IMR-90 (cell line): ENCODE data around the gene TENM4. TPM values are rescaled to one million over a fixed set of nuclear protein-coding genes. Genes with fewer than 3 reads are reported as not detected.

ENCODE experiments used
- ATAC-seq: fragments of 200-7000 bp; cut with Tn5 transposase; 2 replicates; pipeline ENCODE4 v1.9.1; 2020; ENCODE audit warnings: low read depth, mild to moderate bottlenecking, moderate library complexity
- BruUV-seq: library from RNA; stranded (reverse); fragments of 400-500 nt; replicated peaks from 2 replicates; lab custom pipeline; 2021; lab: Mats Ljungman, UMichigan
- CTCF ChIA-PET: fragments of 300-600 bp; formaldehyde crosslinking; extraction: SDS; loops from one replicate; lab custom pipeline; 2021; ENCODE audit warnings: antibody characterized with exemption; lab: Yijun Ruan, JAX
- POLR2A ChIA-PET: fragments of 300-600 bp; sonication (Branson Sonifier 250); formaldehyde crosslinking; loops from one replicate; lab custom pipeline; 2022; ENCODE audit warnings: antibody characterized with exemption; ENCODE audit not compliant: unreplicated experiment; lab: Charles Lee
- DNase-seq: peaks from one replicate; pipeline ENCODE4 v3.0.0; 2013
- H2AFZ ChIP-seq: replicated peaks from 2 replicates; pipeline ENCODE3; 2013; ENCODE audit warnings: low read length, mild to moderate bottlenecking; ENCODE audit not compliant: poor library complexity
- H2AK5ac ChIP-seq: 2 replicates; pipeline ENCODE4 v1.6.1; 2013; ENCODE audit warnings: low read depth, low read length, inconsistent platforms
- H2AK9ac ChIP-seq: replicated peaks from 2 replicates; pipeline ENCODE3; 2013; ENCODE audit warnings: mild to moderate bottlenecking, low read depth, low read length, moderate library complexity; ENCODE audit not compliant: poor library complexity
- H2BK120ac ChIP-seq: 2 replicates; pipeline ENCODE4 v1.6.1; 2013; ENCODE audit warnings: low read depth, low read length, inconsistent platforms
- H2BK15ac ChIP-seq: 3 replicates; pipeline ENCODE4 v1.6.1; 2013; ENCODE audit warnings: low read depth, low read length, inconsistent platforms
- H2BK20ac ChIP-seq: 2 replicates; pipeline ENCODE4 v1.6.1; 2013; ENCODE audit warnings: low read depth, mild to moderate bottlenecking, inconsistent platforms, low read length, moderate library complexity
- H2BK5ac ChIP-seq: 2 replicates; pipeline ENCODE4 v1.6.1; 2013; ENCODE audit warnings: mild to moderate bottlenecking, low read depth, low read length, inconsistent platforms; ENCODE audit not compliant: poor library complexity, severe bottlenecking
- H3K14ac ChIP-seq: replicated peaks from 2 replicates; pipeline ENCODE4 v1.6.1; 2013; ENCODE audit warnings: low read depth, low read length, inconsistent platforms
- H3K18ac ChIP-seq: 2 replicates; pipeline ENCODE4 v1.6.1; 2013; ENCODE audit warnings: low read depth, low read length, control low read depth
- H3K23ac ChIP-seq: 2 replicates; pipeline ENCODE4 v1.6.1; 2013; ENCODE audit warnings: low read depth, low read length, inconsistent platforms
- H3K27ac ChIP-seq: 2 replicates; pipeline ENCODE4 v1.5.1; 2013; ENCODE audit warnings: mild to moderate bottlenecking, control low read depth, low read length; ENCODE audit not compliant: insufficient read depth
- H3K27me3 ChIP-seq: 2 replicates; pipeline ENCODE4 v1.6.1; 2013; ENCODE audit warnings: low read length; ENCODE audit not compliant: control insufficient read depth, insufficient read depth
- H3K36me3 ChIP-seq: 2 replicates; pipeline ENCODE4 v1.6.1; 2013; ENCODE audit warnings: low read length, mixed read lengths; ENCODE audit not compliant: control insufficient read depth, insufficient read depth
- H3K4ac ChIP-seq: 2 replicates; pipeline ENCODE4 v1.6.1; 2013; ENCODE audit warnings: low read depth, low read length, inconsistent platforms
- H3K4me1 ChIP-seq: 2 replicates; pipeline ENCODE4 v1.6.1; 2013; ENCODE audit warnings: low read length, mixed read lengths; ENCODE audit not compliant: control insufficient read depth, insufficient read depth
- H3K4me2 ChIP-seq: 2 replicates; pipeline ENCODE4 v1.6.1; 2013; ENCODE audit warnings: low read depth, mild to moderate bottlenecking, control low read depth, low read length, moderate library complexity
- H3K4me3 ChIP-seq: 2 replicates; pipeline ENCODE4 v1.5.1; 2013; ENCODE audit warnings: low read depth, mild to moderate bottlenecking, control low read depth, low read length, moderate library complexity; ENCODE audit not compliant: insufficient read depth
- H3K56ac ChIP-seq: 2 replicates; pipeline ENCODE4 v1.6.1; 2013; ENCODE audit warnings: low read length, inconsistent platforms; ENCODE audit not compliant: insufficient read depth; ENCODE audit errors: extremely low read depth
- H3K79me1 ChIP-seq, 2 experiments: 2 replicates each; pipeline ENCODE4 v1.6.1; 2013; ENCODE audit warnings: low read length in 2 of 2, inconsistent platforms in 1 of 2, low read depth in 1 of 2
- H3K9ac ChIP-seq: 2 replicates; pipeline ENCODE4 v1.6.1; 2013; ENCODE audit warnings: low read depth, low read length, control low read depth
- H3K9me1 ChIP-seq: 2 replicates; pipeline ENCODE4 v1.6.1; 2013; ENCODE audit warnings: low read length, inconsistent platforms; ENCODE audit not compliant: insufficient read depth
- H3K9me3 ChIP-seq: 2 replicates; pipeline ENCODE4 v1.6.1; 2013; ENCODE audit warnings: low read length; ENCODE audit not compliant: control insufficient read depth, insufficient read depth
- H4K20me1 ChIP-seq: 2 replicates; pipeline ENCODE4 v1.6.1; 2013; ENCODE audit warnings: low read length, inconsistent platforms; ENCODE audit not compliant: insufficient read depth
- H4K5ac ChIP-seq: 2 replicates; pipeline ENCODE4 v1.6.1; 2013; ENCODE audit warnings: mild to moderate bottlenecking, low read depth, low read length, control low read depth
- H4K8ac ChIP-seq, 2 experiments: 2 replicates each; pipeline ENCODE4 v1.6.1; 2013; ENCODE audit warnings: low read depth in 2 of 2, low read length in 2 of 2, control low read depth in 1 of 2, inconsistent platforms in 1 of 2
- H4K91ac ChIP-seq: 2 replicates; pipeline ENCODE4 v1.6.1; 2013; ENCODE audit warnings: low read depth, low read length, inconsistent platforms; ENCODE audit not compliant: insufficient read depth
- BHLHE40 ChIP-seq: fragments of 150-350 bp; IDR thresholded peaks from 2 replicates; pipeline ENCODE4 v1.6.1; 2016; ENCODE audit warnings: mild to moderate bottlenecking, low read depth, low read length
- CEBPB ChIP-seq: IDR thresholded peaks from 2 replicates; pipeline ENCODE4 v1.6.1; 2012; ENCODE audit warnings: low read depth, low read length, improper control_type of control experiment
- CHD1 ChIP-seq: IDR thresholded peaks from 2 replicates; pipeline ENCODE4 v1.6.1; 2012; ENCODE audit warnings: low read depth, low read length, improper control_type of control experiment
- CTCF ChIP-seq: conservative IDR thresholded peaks from 2 replicates; pipeline ENCODE4 v1.5.1; 2012; ENCODE audit warnings: mild to moderate bottlenecking, low read depth, low read length, improper control_type of control experiment
- ELK1 ChIP-seq: fragments of 150-350 bp; IDR thresholded peaks from 2 replicates; pipeline ENCODE4 v1.6.1; 2016; ENCODE audit warnings: low read depth, mild to moderate bottlenecking, low read length, moderate library complexity, borderline replicate concordance
- FOS ChIP-seq: fragments of 150-350 bp; IDR thresholded peaks from 2 replicates; pipeline ENCODE4 v1.6.1; 2016; ENCODE audit warnings: low read depth, low read length
- MAFK ChIP-seq: IDR thresholded peaks from 2 replicates; pipeline ENCODE4 v1.6.1; 2012; ENCODE audit warnings: low read depth, low read length, improper control_type of control experiment
- MAZ ChIP-seq: IDR thresholded peaks from 2 replicates; pipeline ENCODE4 v1.6.1; 2012; ENCODE audit warnings: low read depth, mild to moderate bottlenecking, low read length, improper control_type of control experiment, moderate library complexity, borderline replicate concordance
- MXI1 ChIP-seq: IDR thresholded peaks from 2 replicates; pipeline ENCODE4 v1.6.1; 2012; ENCODE audit warnings: low read depth, mild to moderate bottlenecking, low read length, moderate library complexity, borderline replicate concordance
- NFE2L2 ChIP-seq: fragments of 150-350 bp; IDR thresholded peaks from 2 replicates; pipeline ENCODE4 v1.6.1; 2016; ENCODE audit warnings: low read depth, mild to moderate bottlenecking, low read length
- POLR2A ChIP-seq: IDR thresholded peaks from 2 replicates; pipeline ENCODE4 v1.6.1; 2012; ENCODE audit warnings: mild to moderate bottlenecking, low read depth, low read length
- RAD21 ChIP-seq: IDR thresholded peaks from 2 replicates; pipeline ENCODE4 v1.6.1; 2012; ENCODE audit warnings: low read length, improper control_type of control experiment
- RCOR1 ChIP-seq: IDR thresholded peaks from 2 replicates; pipeline ENCODE4 v1.6.1; 2012; ENCODE audit warnings: mild to moderate bottlenecking, low read length, improper control_type of control experiment; ENCODE audit not compliant: insufficient replicate concordance
- RFX5 ChIP-seq: IDR thresholded peaks from 2 replicates; pipeline ENCODE4 v1.8.0; 2012; ENCODE audit warnings: low read depth, mild to moderate bottlenecking, low read length, moderate library complexity
- SMC3 ChIP-seq: fragments of 150-350 bp; IDR thresholded peaks from 2 replicates; pipeline ENCODE4 v1.6.1; 2016; ENCODE audit warnings: low read depth, mild to moderate bottlenecking, antibody characterized with exemption, low read length, moderate library complexity
- WGBS, 2 experiments: methylation state at CpG; one replicate each; pipeline versions ENCODE4 v1.1.5 to v1.1.7; 2013; ENCODE audit warnings: missing lambda C conversion rate in 2 of 2; ENCODE audit not compliant: insufficient read length in 1 of 2; ENCODE audit errors: extremely low coverage in 2 of 2; 5-methylcytosine and 5-hydroxymethylcytosine counted together
- dilution Hi-C: fragments of 300-500 bp; cut with HindIII; formaldehyde crosslinking; loops from one replicate; pipeline ENCODE4 v1.14.3; 2018; ENCODE audit warnings: low sequenced_read_pairs; ENCODE audit not compliant: unreplicated experiment
- in situ Hi-C: fragments of 300-500 bp; cut with MboI; formaldehyde crosslinking; loops from 3 replicates; pipeline ENCODE4 v1.14.3; 2019; ENCODE audit warnings: low sequenced_read_pairs, inconsistent platforms, mixed read lengths
- intact Hi-C: fragments of 100-400 bp; cut with micrococcal nuclease; formaldehyde crosslinking; loops from 2 replicates; pipeline ENCODE4 v1.10.0; 2022
- polyA plus RNA-seq, 3 experiments: library from polyadenylated mRNA; depleted of rRNA; stranded (reverse); fragments of >200 nt; gene quantifications; 2 replicates each; pipeline ENCODE4 v1.2.3, GENCODE V29; 2012; ENCODE audit warnings: low replicate concordance in 1 of 3
- total RNA-seq: library from RNA; depleted of rRNA; stranded (reverse); fragments of >200 nt; gene quantifications from 2 replicates; pipeline ENCODE4 v1.2.3, GENCODE V29; 2012
- TF ChIP-seq, protein P1 (sequence below): fragments of 150-350 bp; IDR thresholded peaks from 2 replicates; pipeline ENCODE4 v1.6.1; 2017; ENCODE audit warnings: mild to moderate bottlenecking, antibody characterized with exemption, low read length, low read depth

TENM4 gene
- total and polyA plus RNA-seq, 2 of the 4 experiments (the other 2 are of a cell fraction): 7.4 to 9.0 TPM

- Histone ChIP-seq H2BK15ac (no peak overlapping the region), H2BK5ac (no peak overlapping the region), H3K79me1 (no peaks in the 10 kb centered on the region), H3K9me3 (0 out of 2 replicates have a peak, but pooled peaks cover 2% of the 10 kb centered on the region), H3K27me3 (no peaks in the 10 kb centered on the region), H2AFZ (no peak overlapping the region), H2AK9ac (no peak overlapping the region), H3K9ac (no peak overlapping the region), H4K20me1 (no peaks in the 10 kb centered on the region), H3K14ac (no peak overlapping the region), H3K4me2 (no peak overlapping the region), H2BK120ac (no peak overlapping the region), H3K56ac (no peak overlapping the region), H3K9me1 (peaks cover 4% of the 10 kb centered on the region; the same call in 1 of the 2 replicates), H4K91ac (no peak overlapping the region), H2AK5ac (no peak overlapping the region), H3K4me1 (no peaks in the 10 kb centered on the region), H3K23ac (no peak overlapping the region), H3K4ac (no peak overlapping the region), H3K27ac (no peak overlapping the region), H3K36me3 (no peaks in the 10 kb centered on the region), H3K18ac (no peak overlapping the region), H4K5ac (no peak overlapping the region), H4K8ac (no peak overlapping the region), H2BK20ac (no peak overlapping the region), H3K4me3 (no peak overlapping the region)
- dilution Hi-C loops: no loop called here
- ChIA-PET POLR2A (no interaction called here), CTCF (interaction anchor here (0.8 kb wide), 1 partner anchor 496 kb away, joined by 3 read pairs; no protein-coding TSS in a partner anchor)
- in situ Hi-C loops: no loop called here
- WGBS, 2 experiments: 30% methylated on average over 1 of the region's 3 CpGs; no CpG with 5 or more reads in 1 of the 2 experiments
- TF ChIP-seq NFE2L2 (no peak), RFX5 (no peak), MXI1 (no peak), CEBPB (no peak), BHLHE40 (no peak), RCOR1 (no peak), RAD21 (no peak), SMC3 (no peak), POLR2A (no peak), ELK1 (no peak), CHD1 (no peak), MAFK (no peak), CTCF (no peak), FOS (no peak), MAZ (no peak)
- TF ChIP-seq, protein P1, sequence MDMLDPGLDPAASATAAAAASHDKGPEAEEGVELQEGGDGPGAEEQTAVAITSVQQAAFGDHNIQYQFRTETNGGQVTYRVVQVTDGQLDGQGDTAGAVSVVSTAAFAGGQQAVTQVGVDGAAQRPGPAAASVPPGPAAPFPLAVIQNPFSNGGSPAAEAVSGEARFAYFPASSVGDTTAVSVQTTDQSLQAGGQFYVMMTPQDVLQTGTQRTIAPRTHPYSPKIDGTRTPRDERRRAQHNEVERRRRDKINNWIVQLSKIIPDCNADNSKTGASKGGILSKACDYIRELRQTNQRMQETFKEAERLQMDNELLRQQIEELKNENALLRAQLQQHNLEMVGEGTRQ: no peak
- peak; percentile 65 for ATAC-seq
- BruUV-seq: no TSS peak
- DNase-seq: peak; percentile 63
- intact Hi-C loops: no loop called here
These were observed 242.0 kb downstream of the TENM4 start for GRCh38 chr11:79198898-79199250.
